GM23248 (cell line): Measurements from ENCODE around the gene SCCPDH.

Experiments used
- EZH2 ChIP-seq: fragments of 200-600 bp; sonication (generic); IDR thresholded peaks from 2 replicates; pipeline ENCODE4 v1.6.1; 2018; ENCODE audit warnings: antibody characterized with exemption, mild to moderate bottlenecking; ENCODE audit not compliant: insufficient read depth, poor library complexity, severe bottlenecking
- EZH2phosphoT487 ChIP-seq: fragments of 200-600 bp; sonication (generic); IDR thresholded peaks from 2 replicates; pipeline ENCODE4 v1.6.1; 2018; ENCODE audit warnings: antibody characterized with exemption, moderate library complexity, mild to moderate bottlenecking, low read depth; ENCODE audit not compliant: insufficient read depth

- TF ChIP-seq EZH2 = no peak
- TF ChIP-seq EZH2phosphoT487 = no peak
These were observed 9.5 kb downstream of the SCCPDH start for GRCh38 chr1:246733704-246734103.
